ENCODE results near the gene ASPSCR1. TPM values are rescaled to one million over a fixed set of nuclear protein-coding genes. Genes with fewer than 3 reads are reported as not detected.
A peak's percentile ranks its signal among the peaks of the same experiment; 100 is the strongest.

ASPSCR1 gene
- total and polyA plus RNA-seq, 2 of the 13 experiments (the other 11 are each of a cell fraction or from before 2014, with no cell fraction given): 274 to 314 TPM

GRCh38 chr17:81999587-81999975, 22.2 kb downstream of the ASPSCR1 start:
- no peaks in the 10 kb centered on the region for H4K20me1 ChIP-seq (ENCODE audit: insufficient read depth, low read length)
- ATAC-seq: peak; percentile 0
- H3K4me2 ChIP-seq (ENCODE audit: low read depth, low read length): peak overlapping the region; percentile 86
- H3K27me3 ChIP-seq (ENCODE audit: control insufficient read depth in 1 of 2, insufficient read depth in 2 of 2, low read length in 2 of 2): no peaks in the 10 kb centered on the region
- peaks cover 99% of the 10 kb centered on the region for H3K4me1 ChIP-seq (ENCODE audit: insufficient read depth, low read length)
- in situ Hi-C loops (cut with HindIII; ENCODE audit: extremely low pct_ligation_motif_present, low pct_unique_long_range_greater_than_20kb) (loop anchor here (5.0 kb wide), 1 partner anchor 42 kb away; no protein-coding TSS in a partner anchor), intact Hi-C loops (cut with micrococcal nuclease; ENCODE audit: unreplicated experiment) (no loop called here)
- peaks cover 74% of the 10 kb centered on the region for H3K79me2 ChIP-seq (ENCODE audit: insufficient read depth, low read length)
- peak overlapping the region; percentile 80 for H3K9ac ChIP-seq (ENCODE audit: insufficient read depth, low read depth, low read length)
- H3K36me3 ChIP-seq (replicated peaks in 1 of 2; ENCODE audit: control insufficient read depth in 1 of 2, insufficient read depth in 2 of 2, low read length in 2 of 2): 0 out of 5 replicates have a peak, but pooled peaks cover 0 to 3% of the 10 kb centered on the region in 2 experiments
- peak; percentile 83 for DNase-seq (ENCODE audit: low spot score)
- FAIRE-seq: no peak
- H3K9me3 ChIP-seq (ENCODE audit: low read length): no peaks in the 10 kb centered on the region
- ChIA-PET CTCF (ENCODE audit: low intra/inter-chr PET ratio, low total read pairs) (interaction anchor here (0.9 to 2.3 kb wide), 2 partner anchors 22 to 40 kb away, joined by 5 to 25 read pairs; partner anchors contain the start of gene NOTUM), POLR2A (interaction anchor here (0.5 to 16.1 kb wide), 9 partner anchors 8 to 288 kb away, joined by 3 to 470 read pairs (median 22); partner anchors contain the start of genes ASPSCR1, CENPX, LRRC45 and NOTUM)
- peak overlapping the region; percentile 95 for H3K27ac ChIP-seq (ENCODE audit: extremely low read length, insufficient read depth, low read length)
- no TSS peak for BruUV-seq (replicated peaks)
- no peak overlapping the region for H2AFZ ChIP-seq (ENCODE audit: low read length)
- WGBS (ENCODE audit: low lambda C conversion rate): 2% methylated on average over 8 of the region's 12 CpGs
- H3K4me3 ChIP-seq (replicated peaks in 1 of 3; ENCODE audit: insufficient read depth in 1 of 3, low read depth in 2 of 3, low read length in 3 of 3): peak overlapping the region; percentile 23 to 61 (median 26); a peak in 5 of 6 replicates
- no peak for TF ChIP-seq RORA (CRISPR knock-in tag; IDR thresholded peaks at IDR 0.05)
- TF ChIP-seq ZNF749 (CRISPR knock-in tag; IDR thresholded peaks at IDR 0.05; ENCODE audit: borderline replicate concordance): 0 out of 2 replicates have a peak, but pooled peaks have one; percentile 42
- peak; percentile 39 for TF ChIP-seq ZNF121 (CRISPR knock-in tag; IDR thresholded peaks at IDR 0.05)
- no peak for TF ChIP-seq ZNF614 (CRISPR knock-in tag; IDR thresholded peaks at IDR 0.05; ENCODE audit: borderline replicate concordance)
- TF ChIP-seq THRA (CRISPR knock-in tag; IDR thresholded peaks at IDR 0.05; ENCODE audit: borderline replicate concordance): no peak
- TF ChIP-seq FOXP1 (IDR thresholded peaks at IDR 0.05): no peak
- peak; percentile 37; the same call in 1 of the 2 replicates for TF ChIP-seq FOXP1 (CRISPR knock-in tag; IDR thresholded peaks at IDR 0.05)
- TF ChIP-seq, protein P1, sequence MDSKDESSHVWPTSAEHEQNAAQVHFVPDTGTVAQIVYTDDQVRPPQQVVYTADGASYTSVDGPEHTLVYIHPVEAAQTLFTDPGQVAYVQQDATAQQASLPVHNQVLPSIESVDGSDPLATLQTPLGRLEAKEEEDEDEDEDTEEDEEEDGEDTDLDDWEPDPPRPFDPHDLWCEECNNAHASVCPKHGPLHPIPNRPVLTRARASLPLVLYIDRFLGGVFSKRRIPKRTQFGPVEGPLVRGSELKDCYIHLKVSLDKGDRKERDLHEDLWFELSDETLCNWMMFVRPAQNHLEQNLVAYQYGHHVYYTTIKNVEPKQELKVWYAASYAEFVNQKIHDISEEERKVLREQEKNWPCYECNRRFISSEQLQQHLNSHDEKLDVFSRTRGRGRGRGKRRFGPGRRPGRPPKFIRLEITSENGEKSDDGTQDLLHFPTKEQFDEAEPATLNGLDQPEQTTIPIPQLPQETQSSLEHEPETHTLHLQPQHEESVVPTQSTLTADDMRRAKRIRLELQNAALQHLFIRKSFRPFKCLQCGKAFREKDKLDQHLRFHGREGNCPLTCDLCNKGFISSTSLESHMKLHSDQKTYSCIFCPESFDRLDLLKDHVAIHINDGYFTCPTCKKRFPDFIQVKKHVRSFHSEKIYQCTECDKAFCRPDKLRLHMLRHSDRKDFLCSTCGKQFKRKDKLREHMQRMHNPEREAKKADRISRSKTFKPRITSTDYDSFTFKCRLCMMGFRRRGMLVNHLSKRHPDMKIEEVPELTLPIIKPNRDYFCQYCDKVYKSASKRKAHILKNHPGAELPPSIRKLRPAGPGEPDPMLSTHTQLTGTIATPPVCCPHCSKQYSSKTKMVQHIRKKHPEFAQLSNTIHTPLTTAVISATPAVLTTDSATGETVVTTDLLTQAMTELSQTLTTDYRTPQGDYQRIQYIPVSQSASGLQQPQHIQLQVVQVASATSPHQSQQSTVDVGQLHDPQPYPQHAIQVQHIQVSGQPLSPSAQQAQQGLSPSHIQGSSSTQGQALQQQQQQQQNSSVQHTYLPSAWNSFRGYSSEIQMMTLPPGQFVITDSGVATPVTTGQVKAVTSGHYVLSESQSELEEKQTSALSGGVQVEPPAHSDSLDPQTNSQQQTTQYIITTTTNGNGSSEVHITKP (CRISPR knock-in tag; IDR thresholded peaks at IDR 0.05; ENCODE audit: low read depth): no peak
- 0 out of 2 replicates have a peak, but pooled peaks have one; percentile 14 for TF ChIP-seq ZNF574 (CRISPR knock-in tag; IDR thresholded peaks at IDR 0.05)
- TF ChIP-seq ZFP37 (CRISPR knock-in tag; IDR thresholded peaks at IDR 0.05; ENCODE audit: borderline replicate concordance): 0 out of 2 replicates have a peak, but pooled peaks have one; percentile 65
- peak; percentile 9 for TF ChIP-seq CBX1 (IDR thresholded peaks at IDR 0.05; ENCODE audit: low read depth)
- TF ChIP-seq TFE3 (CRISPR knock-in tag; IDR thresholded peaks at IDR 0.05): peak; percentile 87
- TF ChIP-seq ZBTB2 (CRISPR knock-in tag; IDR thresholded peaks at IDR 0.05; ENCODE audit: low read depth): peak; percentile 29; the same call in 1 of the 2 replicates
